IMR-90 (cell line): ENCODE measurements around the gene TMEM219. TPM values are rescaled to one million over a fixed set of nuclear protein-coding genes. Genes with fewer than 3 reads are reported as not detected.
"Not testable (repeated sequence)": the region's sequence is repeated elsewhere in the genome, so short reads cannot be mapped to it uniquely, and the experiment has no call there.

Experiments used
- ATAC-seq: fragments of 200-7000 bp; cut with Tn5 transposase; 2 replicates; pipeline ENCODE4 v1.9.1; 2020; ENCODE audit warnings: low read depth, mild to moderate bottlenecking, moderate library complexity
- BruUV-seq: library from RNA; stranded (reverse); fragments of 400-500 nt; replicated peaks from 2 replicates; lab custom pipeline; 2021; lab: Mats Ljungman, UMichigan
- CTCF ChIA-PET: fragments of 300-600 bp; formaldehyde crosslinking; extraction: SDS; loops from one replicate; lab custom pipeline; 2021; ENCODE audit warnings: antibody characterized with exemption; lab: Yijun Ruan, JAX
- POLR2A ChIA-PET: fragments of 300-600 bp; sonication (Branson Sonifier 250); formaldehyde crosslinking; loops from one replicate; lab custom pipeline; 2022; ENCODE audit warnings: antibody characterized with exemption; ENCODE audit not compliant: unreplicated experiment; lab: Charles Lee
- DNase-seq: peaks from one replicate; pipeline ENCODE4 v3.0.0; 2013
- H2AFZ ChIP-seq: replicated peaks from 2 replicates; pipeline ENCODE3; 2013; ENCODE audit warnings: low read length, mild to moderate bottlenecking; ENCODE audit not compliant: poor library complexity
- H2AK5ac ChIP-seq: 2 replicates; pipeline ENCODE4 v1.6.1; 2013; ENCODE audit warnings: low read depth, low read length, inconsistent platforms
- H2AK9ac ChIP-seq: replicated peaks from 2 replicates; pipeline ENCODE3; 2013; ENCODE audit warnings: mild to moderate bottlenecking, low read depth, low read length, moderate library complexity; ENCODE audit not compliant: poor library complexity
- H2BK120ac ChIP-seq: 2 replicates; pipeline ENCODE4 v1.6.1; 2013; ENCODE audit warnings: low read depth, low read length, inconsistent platforms
- H2BK15ac ChIP-seq: 3 replicates; pipeline ENCODE4 v1.6.1; 2013; ENCODE audit warnings: low read depth, low read length, inconsistent platforms
- H2BK20ac ChIP-seq: 2 replicates; pipeline ENCODE4 v1.6.1; 2013; ENCODE audit warnings: low read depth, mild to moderate bottlenecking, inconsistent platforms, low read length, moderate library complexity
- H2BK5ac ChIP-seq: 2 replicates; pipeline ENCODE4 v1.6.1; 2013; ENCODE audit warnings: mild to moderate bottlenecking, low read depth, low read length, inconsistent platforms; ENCODE audit not compliant: poor library complexity, severe bottlenecking
- H3K14ac ChIP-seq: replicated peaks from 2 replicates; pipeline ENCODE4 v1.6.1; 2013; ENCODE audit warnings: low read depth, low read length, inconsistent platforms
- H3K18ac ChIP-seq: 2 replicates; pipeline ENCODE4 v1.6.1; 2013; ENCODE audit warnings: low read depth, low read length, control low read depth
- H3K23ac ChIP-seq: 2 replicates; pipeline ENCODE4 v1.6.1; 2013; ENCODE audit warnings: low read depth, low read length, inconsistent platforms
- H3K27ac ChIP-seq: 2 replicates; pipeline ENCODE4 v1.5.1; 2013; ENCODE audit warnings: mild to moderate bottlenecking, control low read depth, low read length; ENCODE audit not compliant: insufficient read depth
- H3K27me3 ChIP-seq: 2 replicates; pipeline ENCODE4 v1.6.1; 2013; ENCODE audit warnings: low read length; ENCODE audit not compliant: control insufficient read depth, insufficient read depth
- H3K36me3 ChIP-seq: 2 replicates; pipeline ENCODE4 v1.6.1; 2013; ENCODE audit warnings: low read length, mixed read lengths; ENCODE audit not compliant: control insufficient read depth, insufficient read depth
- H3K4ac ChIP-seq: 2 replicates; pipeline ENCODE4 v1.6.1; 2013; ENCODE audit warnings: low read depth, low read length, inconsistent platforms
- H3K4me1 ChIP-seq: 2 replicates; pipeline ENCODE4 v1.6.1; 2013; ENCODE audit warnings: low read length, mixed read lengths; ENCODE audit not compliant: control insufficient read depth, insufficient read depth
- H3K4me2 ChIP-seq: 2 replicates; pipeline ENCODE4 v1.6.1; 2013; ENCODE audit warnings: low read depth, mild to moderate bottlenecking, control low read depth, low read length, moderate library complexity
- H3K4me3 ChIP-seq: 2 replicates; pipeline ENCODE4 v1.5.1; 2013; ENCODE audit warnings: low read depth, mild to moderate bottlenecking, control low read depth, low read length, moderate library complexity; ENCODE audit not compliant: insufficient read depth
- H3K56ac ChIP-seq: 2 replicates; pipeline ENCODE4 v1.6.1; 2013; ENCODE audit warnings: low read length, inconsistent platforms; ENCODE audit not compliant: insufficient read depth; ENCODE audit errors: extremely low read depth
- H3K79me1 ChIP-seq, 2 experiments: 2 replicates each; pipeline ENCODE4 v1.6.1; 2013; ENCODE audit warnings: low read length in 2 of 2, inconsistent platforms in 1 of 2, low read depth in 1 of 2
- H3K9ac ChIP-seq: 2 replicates; pipeline ENCODE4 v1.6.1; 2013; ENCODE audit warnings: low read depth, low read length, control low read depth
- H3K9me1 ChIP-seq: 2 replicates; pipeline ENCODE4 v1.6.1; 2013; ENCODE audit warnings: low read length, inconsistent platforms; ENCODE audit not compliant: insufficient read depth
- H3K9me3 ChIP-seq: 2 replicates; pipeline ENCODE4 v1.6.1; 2013; ENCODE audit warnings: low read length; ENCODE audit not compliant: control insufficient read depth, insufficient read depth
- H4K20me1 ChIP-seq: 2 replicates; pipeline ENCODE4 v1.6.1; 2013; ENCODE audit warnings: low read length, inconsistent platforms; ENCODE audit not compliant: insufficient read depth
- H4K5ac ChIP-seq: 2 replicates; pipeline ENCODE4 v1.6.1; 2013; ENCODE audit warnings: mild to moderate bottlenecking, low read depth, low read length, control low read depth
- H4K8ac ChIP-seq, 2 experiments: 2 replicates each; pipeline ENCODE4 v1.6.1; 2013; ENCODE audit warnings: low read depth in 2 of 2, low read length in 2 of 2, control low read depth in 1 of 2, inconsistent platforms in 1 of 2
- H4K91ac ChIP-seq: 2 replicates; pipeline ENCODE4 v1.6.1; 2013; ENCODE audit warnings: low read depth, low read length, inconsistent platforms; ENCODE audit not compliant: insufficient read depth
- WGBS, 2 experiments: methylation state at CpG; one replicate each; pipeline versions ENCODE4 v1.1.5 to v1.1.7; 2013; ENCODE audit warnings: missing lambda C conversion rate in 2 of 2; ENCODE audit not compliant: insufficient read length in 1 of 2; ENCODE audit errors: extremely low coverage in 2 of 2; 5-methylcytosine and 5-hydroxymethylcytosine counted together
- dilution Hi-C: fragments of 300-500 bp; cut with HindIII; formaldehyde crosslinking; loops from one replicate; pipeline ENCODE4 v1.14.3; 2018; ENCODE audit warnings: low sequenced_read_pairs; ENCODE audit not compliant: unreplicated experiment
- in situ Hi-C: fragments of 300-500 bp; cut with MboI; formaldehyde crosslinking; loops from 3 replicates; pipeline ENCODE4 v1.14.3; 2019; ENCODE audit warnings: low sequenced_read_pairs, inconsistent platforms, mixed read lengths
- intact Hi-C: fragments of 100-400 bp; cut with micrococcal nuclease; formaldehyde crosslinking; loops from 2 replicates; pipeline ENCODE4 v1.10.0; 2022
- polyA plus RNA-seq, 3 experiments: library from polyadenylated mRNA; depleted of rRNA; stranded (reverse); fragments of >200 nt; gene quantifications; 2 replicates each; pipeline ENCODE4 v1.2.3, GENCODE V29; 2012; ENCODE audit warnings: low replicate concordance in 1 of 3
- total RNA-seq: library from RNA; depleted of rRNA; stranded (reverse); fragments of >200 nt; gene quantifications from 2 replicates; pipeline ENCODE4 v1.2.3, GENCODE V29; 2012

The TMEM219 gene
- total and polyA plus RNA-seq, 2 of the 4 experiments (the other 2 are of a cell fraction), result 47.0 to 95.3 TPM

GRCh38 chr16:29931750-29932149, 30.1 kb upstream of the TMEM219 start:
- H3K4me1 ChIP-seq, H3K4ac ChIP-seq, H4K5ac ChIP-seq, H2AK5ac ChIP-seq, H4K8ac ChIP-seq, dilution Hi-C loops, in situ Hi-C loops, H3K23ac ChIP-seq, H3K36me3 ChIP-seq, H2AK9ac ChIP-seq, H3K27ac ChIP-seq, H2BK15ac ChIP-seq, H4K20me1 ChIP-seq, CTCF ChIA-PET, H4K91ac ChIP-seq, H3K4me3 ChIP-seq, H3K9me3 ChIP-seq, H2AFZ ChIP-seq, H3K18ac ChIP-seq, H3K4me2 ChIP-seq, H3K14ac ChIP-seq, H2BK20ac ChIP-seq, POLR2A ChIA-PET, H3K9ac ChIP-seq, ATAC-seq, DNase-seq, H2BK120ac ChIP-seq, H3K56ac ChIP-seq, H3K27me3 ChIP-seq, intact Hi-C loops, BruUV-seq, H2BK5ac ChIP-seq: not testable (repeated sequence)
- H3K79me1 ChIP-seq, result peaks cover 9 to 15% of the 10 kb centered on the region in 2 experiments; a peak in 3 of 4 replicates
- no CpG with 5 or more reads among the region's 2 CpGs for WGBS, 2 experiments
- H3K9me1 ChIP-seq, result peaks cover 11% of the 10 kb centered on the region; the same call in 1 of the 2 replicates
